HG02973 (cell line): ENCODE data around the gene MYO1B.

ENCODE experiments used
- ATAC-seq: cut with Tn5 transposase; IDR thresholded peaks from one replicate; pipeline ENCODE4 v1.9.1; 2021; ENCODE audit warnings: moderate library complexity; ENCODE audit not compliant: unreplicated experiment

Gene MYO1B

DNA sequence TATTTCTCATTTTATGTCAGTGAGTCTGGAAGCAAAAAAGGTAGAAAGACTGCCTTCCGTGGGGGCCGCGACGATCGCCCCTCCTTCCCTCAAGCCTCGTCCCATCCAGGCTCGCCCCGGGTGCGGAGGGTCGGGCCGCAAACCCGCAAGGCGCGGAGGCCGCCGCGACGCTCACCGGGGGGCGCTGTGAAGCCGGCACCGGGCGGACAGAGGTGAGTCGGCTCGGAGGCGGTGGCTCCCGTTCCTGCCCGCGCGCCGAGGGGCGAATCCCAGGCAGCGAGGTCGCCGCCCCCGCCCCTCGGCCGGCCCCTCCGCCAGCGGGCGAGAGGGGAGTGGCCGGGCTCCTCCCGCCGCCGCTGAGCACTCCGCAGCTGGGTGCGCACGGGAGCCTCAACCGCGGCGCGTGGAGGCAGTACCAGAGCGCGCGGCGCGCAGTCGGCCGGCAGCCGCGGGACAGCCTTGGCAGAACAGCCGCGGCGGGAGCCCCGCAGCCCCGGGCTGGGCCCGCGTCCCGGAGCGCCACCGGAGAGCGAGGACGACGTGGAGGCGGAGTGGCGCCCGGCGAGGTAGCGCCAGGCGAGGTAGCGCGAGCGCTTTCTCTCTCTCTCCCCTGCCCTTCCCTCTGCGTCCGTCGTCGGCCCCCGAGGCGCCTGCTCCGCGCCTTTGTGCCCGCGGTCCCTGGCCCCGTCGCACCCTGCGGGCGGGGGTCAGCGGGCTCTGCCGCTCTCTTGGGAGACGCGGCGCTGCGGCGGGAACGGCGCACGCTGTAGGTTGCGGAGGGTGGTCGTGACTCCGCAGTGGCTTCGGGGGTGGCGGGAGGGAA lies at the start of gene MYO1B:
MYO1B (plus strand) TSS at position 359 of the 823 bp plus-strand sequence. CDS start 31,492 bp downstream, outside the sequence.
- peak; percentile 51 for ATAC-seq

DNA sequence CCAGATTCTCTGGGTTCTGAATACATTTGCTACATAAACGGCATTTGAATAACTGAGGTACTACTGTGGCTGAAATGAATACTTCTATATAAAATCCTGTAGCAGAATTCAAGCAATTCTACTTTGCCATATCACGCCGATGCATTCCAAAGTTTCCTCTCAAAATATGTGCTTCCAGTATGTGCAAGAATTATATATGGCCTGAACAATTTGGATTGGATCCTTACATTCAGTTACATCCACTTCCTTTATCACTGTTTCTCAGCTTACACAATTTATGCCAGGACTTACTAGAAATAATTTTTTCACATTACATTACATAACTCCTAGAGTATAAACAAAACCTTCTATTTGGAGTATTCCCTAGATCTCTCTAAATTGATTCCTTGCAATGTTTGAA lies 48.1 kb upstream of the MYO1B start:
- ATAC-seq = no peak

DNA sequence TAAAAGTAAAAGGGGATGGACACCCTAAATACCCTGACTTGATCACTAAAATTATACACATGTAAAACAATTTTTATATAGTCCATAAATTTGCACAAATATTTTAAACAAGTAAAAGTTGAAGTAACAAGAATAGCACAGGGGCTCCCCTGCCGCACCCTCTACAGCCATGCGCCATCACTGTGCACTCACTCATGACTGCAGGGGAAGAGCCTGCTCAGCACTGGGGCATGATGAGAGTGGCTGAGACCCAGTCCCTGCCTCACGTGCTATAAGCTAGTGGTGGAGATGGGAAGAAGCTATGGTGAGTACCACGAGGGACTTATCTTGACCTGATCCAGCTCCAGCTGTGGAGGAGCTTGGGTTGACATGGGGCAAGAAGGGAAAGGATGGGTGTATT lies 46.9 kb upstream of the MYO1B start:
- ATAC-seq = no peak

DNA sequence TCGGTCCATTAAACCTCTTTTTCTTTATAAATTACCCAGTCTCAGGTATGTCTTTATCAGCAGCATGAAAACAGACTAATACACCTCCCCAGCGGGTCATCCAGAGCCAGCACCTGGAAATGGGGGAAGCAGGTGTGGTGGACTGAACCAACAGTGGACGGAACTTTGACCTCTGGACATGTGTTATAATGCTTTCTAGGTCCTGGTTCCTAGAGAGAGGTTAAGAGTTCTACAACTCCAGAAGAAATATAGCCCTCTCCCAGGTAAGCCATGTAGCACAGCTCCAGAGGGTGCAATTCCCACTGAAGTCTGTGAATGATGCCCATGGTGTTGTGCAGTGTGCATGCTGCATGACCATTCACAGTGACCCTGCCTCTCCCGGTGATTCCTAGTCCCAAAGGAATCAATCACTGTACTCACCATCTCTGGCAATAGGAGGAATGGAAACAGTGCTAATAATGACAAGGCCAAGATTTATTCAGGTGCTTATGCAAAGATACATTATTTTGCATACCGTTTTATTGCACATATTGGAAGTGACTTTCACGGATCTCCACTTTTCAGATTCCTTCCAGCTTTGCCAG lies 45.2 kb upstream of the MYO1B start:
- no peak for ATAC-seq

DNA sequence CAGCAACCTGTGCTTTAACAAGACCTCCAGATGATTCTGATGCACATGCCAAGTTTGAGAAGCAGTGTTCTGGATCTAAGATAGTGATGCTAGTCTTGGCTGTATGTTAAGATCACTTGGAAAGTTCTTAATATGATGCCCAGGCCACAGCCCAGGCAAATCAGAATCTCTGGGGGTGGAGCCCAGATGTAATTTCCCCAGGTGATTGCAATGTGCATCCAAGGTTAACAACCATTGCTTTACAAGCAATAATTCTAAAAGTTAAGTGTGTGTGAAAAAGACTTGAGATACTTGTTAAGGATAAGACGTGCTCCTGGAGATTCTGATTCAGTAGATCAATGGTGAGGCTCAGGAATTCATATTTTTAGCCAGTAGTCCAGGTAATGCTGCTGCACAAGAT lies 44.3 kb upstream of the MYO1B start:
- ATAC-seq = no peak

DNA sequence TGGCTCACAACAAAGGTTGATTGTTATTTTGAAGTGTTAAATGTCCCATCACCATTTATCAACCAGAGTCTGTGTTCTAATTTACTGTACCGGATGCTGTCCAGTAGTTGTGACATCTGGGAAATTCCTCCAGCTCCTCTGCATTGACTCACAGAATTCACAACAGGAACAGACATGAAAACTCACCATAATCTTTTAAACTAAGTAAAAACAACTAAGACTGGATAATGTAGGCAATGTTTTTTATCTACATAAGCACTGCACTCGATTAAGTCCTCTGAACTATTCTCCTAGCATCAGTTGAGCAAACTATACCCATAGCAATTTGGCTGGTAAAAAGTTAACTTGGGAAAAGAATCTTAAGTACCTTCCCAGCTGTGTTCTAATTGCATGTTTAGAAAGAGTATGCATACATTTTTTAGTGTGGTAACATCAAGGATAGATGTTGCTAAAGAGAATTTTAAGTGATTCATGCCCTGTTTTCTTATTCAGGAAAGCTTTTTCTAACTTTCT lies 42.9 kb upstream of the MYO1B start:
- ATAC-seq = no peak

DNA sequence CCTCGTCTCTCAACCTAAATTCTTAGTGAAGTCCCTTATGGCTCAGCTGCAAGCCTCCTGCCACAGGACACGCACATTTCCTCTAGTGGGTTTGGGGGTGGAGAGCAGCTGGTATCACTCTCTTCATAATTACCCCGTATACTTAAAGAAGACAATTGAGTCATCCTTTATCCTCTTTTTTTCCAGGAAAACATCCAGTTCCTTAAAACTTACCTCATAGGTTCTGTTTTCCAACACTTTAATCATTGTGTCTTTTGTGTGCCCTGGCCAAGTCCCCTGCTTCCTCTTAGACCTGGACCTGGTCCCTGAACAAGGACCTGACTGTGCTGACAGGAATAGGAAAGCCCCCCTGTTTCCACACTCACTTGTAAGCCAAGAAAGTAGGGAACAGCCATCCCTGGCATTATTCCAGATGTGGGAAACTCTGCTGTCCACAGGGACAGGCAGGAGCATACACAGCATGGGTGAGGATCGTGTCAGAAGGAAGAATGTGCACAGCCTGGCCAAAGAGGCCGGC lies 42.3 kb upstream of the MYO1B start:
- ATAC-seq = no peak

DNA sequence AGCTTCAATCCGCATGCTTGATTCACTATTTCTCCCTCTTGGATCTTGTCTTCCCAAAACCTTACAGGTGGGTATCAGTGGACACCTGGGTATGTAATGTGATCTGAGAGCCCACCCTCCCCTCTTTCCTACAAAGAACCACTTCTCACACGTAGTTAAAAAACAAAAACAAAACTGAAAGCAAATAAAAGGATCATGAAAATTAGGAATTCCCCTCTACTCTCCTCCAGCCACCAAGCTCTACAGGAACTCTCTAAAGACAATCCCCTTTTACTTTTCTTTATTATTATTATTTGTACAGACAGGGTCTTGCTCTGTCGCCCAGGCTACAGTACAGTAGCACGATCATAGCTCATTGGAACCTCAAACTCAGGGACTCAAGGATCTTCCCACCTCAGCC lies 40.8 kb upstream of the MYO1B start:
- ATAC-seq = peak; percentile 62

DNA sequence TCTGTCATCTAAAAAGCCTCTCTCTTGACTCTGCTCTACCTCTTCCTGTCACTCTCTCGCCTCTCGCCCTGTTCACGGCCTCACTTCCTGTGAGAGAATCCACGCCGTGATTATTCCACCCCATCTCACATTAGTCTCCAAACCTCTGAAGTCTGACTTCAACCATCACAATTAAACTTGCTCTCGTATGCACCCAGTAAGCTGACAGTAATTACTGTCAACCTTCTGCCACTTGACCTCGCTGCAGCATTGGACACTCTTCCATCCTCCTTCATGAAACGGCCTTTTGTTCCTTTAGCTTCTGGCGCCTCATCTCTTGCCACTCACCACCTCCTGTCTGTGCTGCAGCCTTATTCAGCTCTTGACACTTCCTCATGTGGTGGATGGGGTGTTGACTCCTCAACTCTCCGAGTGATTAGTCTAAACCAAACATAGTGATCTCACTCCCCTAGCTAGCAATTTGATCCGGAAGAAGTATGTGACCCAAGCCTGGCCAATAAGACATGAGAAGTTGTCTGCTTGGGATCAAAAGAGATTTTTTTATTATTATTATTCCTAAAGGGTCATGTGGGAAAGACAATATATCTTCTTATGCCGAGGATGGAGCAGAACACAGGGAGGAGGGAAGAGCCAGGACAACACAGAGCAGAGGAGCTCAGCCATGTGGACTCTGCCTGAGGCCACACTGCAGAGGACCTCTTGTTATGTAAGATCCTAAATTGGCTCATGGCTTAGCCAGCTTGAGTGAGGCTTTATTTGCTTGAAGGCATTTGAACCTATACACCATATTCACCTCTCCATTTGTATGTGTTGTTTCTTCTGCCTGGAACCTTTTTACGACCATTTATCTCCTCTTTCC lies 38.4 kb upstream of the MYO1B start:
- ATAC-seq = no peak

DNA sequence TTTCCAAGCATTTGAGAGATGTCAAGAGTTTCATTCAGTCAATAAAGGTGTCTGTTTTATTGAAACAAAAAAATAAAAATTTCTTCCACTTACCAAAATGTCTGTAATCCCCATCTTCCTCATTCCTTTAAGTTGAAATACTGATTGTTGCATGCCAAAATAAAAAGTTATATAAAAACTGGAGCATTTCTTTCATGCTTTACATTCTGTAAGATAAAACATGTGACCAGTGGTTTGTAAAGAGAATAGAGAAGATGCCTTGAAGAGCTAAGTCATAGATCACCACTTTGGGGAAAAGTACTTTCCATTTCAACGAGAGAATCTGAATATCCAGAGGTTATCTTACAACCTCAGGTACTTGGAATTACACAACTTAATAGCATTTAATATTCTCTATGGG lies 35.9 kb upstream of the MYO1B start:
- ATAC-seq = no peak

DNA sequence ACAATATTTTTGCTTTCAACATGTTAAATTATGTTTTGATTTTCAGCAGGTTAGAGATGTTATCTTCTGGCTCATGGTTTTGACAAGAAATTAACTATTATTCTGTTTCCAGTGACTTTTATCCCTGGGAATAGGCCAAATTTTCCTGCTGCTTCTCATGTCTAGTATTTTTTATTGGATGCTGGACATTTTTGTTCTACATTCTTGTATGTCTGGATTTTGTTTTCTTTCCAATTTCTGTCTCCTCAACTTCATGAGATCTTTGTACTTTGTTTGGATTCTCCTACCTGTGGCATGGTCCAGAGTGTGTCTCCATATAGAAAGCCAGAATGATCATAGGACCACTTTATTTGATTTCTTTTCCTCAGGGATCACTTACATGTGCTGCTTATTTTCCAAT lies 33.1 kb upstream of the MYO1B start:
- no peak for ATAC-seq

DNA sequence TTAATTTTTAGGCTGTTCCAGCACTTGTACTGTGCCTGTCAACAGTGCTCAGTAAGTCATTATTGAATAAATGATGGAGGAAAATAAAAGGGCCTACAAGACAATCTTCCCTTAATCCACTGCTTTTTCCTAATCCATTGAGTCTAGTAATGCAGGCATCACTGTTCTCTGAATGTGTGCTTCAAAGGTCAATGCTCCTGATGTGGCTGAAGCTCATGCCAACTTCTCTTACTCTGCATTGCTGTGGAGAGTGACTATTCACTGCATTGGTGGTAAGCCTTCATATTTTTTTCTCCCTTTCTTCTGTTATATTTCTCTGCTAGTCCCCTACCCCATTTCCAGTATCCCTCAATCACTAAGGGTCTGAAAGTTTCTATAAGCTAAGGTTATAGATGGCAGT lies 31.9 kb upstream of the MYO1B start:
- ATAC-seq = no peak

DNA sequence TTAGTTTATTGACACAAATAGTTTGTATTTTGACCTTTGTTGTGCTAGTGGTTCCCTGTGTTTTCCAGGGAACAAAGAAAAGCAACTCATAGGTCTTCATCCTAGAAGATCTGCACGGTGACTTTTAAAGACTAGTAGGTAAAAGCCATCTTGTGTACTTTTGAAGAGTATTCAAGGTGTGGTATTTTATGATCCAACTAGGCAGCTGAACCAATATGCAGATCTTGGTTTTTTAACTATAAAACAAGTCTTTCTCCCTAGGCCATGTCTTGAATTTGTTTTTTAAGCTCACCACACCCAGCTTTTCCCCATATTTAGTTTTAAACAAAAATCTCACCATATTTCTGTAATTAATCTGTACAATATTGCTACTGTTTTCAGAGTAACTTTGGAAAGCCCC lies 30.0 kb upstream of the MYO1B start:
- ATAC-seq = no peak

DNA sequence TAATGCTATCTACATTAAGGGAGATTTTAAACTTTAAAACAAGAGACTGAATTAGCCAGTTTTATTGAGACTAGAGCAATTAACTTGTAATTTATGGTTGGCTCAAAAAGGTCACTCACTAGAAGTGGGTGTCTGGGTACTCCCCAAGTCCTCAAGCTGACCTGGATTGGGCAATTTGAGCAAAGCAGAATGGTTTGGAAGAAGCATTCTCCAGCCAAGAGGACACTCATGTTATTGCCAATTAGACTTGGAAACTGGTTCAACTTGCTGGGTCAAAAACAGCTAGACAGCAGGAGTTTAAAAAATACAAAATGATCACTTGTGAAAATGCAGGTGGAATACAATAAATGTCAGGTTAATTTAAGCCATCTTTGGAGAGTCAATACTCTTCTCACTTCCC lies 29.5 kb upstream of the MYO1B start:
- no peak for ATAC-seq

DNA sequence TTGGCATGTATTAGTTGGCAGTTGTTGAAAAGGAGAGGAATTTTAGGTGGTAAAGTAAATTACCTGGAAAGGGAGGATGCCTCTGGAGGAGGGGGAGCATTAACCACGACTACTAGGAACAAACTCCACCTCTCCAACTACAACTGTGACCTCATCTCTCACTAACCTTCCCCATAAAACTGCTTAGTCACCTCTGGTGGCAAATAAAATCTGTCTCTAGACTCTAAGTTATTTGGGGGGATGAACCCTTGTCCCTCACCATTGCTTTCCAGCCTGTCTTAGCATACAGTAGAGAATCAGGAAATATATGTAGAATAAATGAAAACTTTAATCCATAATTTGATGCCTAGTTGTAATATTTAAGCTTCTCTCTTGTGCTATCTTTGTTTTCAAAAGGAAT lies 27.6 kb upstream of the MYO1B start:
- ATAC-seq = no peak

DNA sequence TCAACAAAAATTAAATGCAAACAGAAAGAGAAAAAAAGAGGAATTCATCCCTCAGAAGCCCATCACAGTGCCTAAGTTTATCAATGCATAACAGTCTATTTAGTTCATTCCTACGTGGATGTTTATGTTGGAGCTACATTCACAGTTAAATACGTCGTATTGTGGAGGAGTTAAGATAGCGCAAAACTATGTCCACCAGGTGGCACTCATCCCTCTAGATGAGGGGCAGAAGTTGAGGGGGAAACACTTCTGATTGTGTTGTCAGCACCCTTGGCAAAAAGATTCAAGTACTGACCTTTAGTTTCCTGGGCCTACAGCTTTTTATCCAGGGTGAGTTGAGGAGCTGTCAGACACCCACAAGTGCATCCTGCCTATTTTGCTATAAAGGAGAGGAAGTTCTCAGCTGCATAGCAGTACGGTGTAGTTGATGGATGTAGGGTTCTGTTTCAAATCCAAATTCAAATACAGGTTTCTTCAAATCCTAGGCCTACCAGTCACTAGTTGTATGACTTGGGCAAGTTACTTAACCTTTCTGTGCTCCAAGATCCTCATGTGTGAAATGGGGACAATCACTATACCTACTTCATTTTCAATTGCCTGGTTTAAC lies 26.8 kb upstream of the MYO1B start:
- ATAC-seq = no peak

DNA sequence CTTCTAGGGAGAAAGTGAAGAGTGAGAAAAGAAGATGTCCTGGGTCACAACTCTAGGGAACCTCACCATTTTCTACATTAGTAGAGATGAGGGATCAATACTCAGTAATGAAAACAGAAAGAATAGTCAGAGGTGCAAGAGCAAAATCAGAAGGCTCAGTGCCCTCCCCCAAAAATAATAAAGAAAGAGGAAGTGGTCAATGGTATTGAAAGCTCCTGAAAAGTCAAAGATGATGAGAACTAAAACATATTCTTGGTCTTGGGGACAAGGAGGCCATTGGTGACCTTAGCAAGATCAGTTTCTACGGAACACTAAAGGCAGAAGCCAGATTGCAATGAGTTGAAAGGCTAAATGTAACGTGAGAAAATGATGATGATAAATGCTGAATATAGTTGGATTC lies 24.5 kb upstream of the MYO1B start:
- peak; percentile 65 for ATAC-seq

DNA sequence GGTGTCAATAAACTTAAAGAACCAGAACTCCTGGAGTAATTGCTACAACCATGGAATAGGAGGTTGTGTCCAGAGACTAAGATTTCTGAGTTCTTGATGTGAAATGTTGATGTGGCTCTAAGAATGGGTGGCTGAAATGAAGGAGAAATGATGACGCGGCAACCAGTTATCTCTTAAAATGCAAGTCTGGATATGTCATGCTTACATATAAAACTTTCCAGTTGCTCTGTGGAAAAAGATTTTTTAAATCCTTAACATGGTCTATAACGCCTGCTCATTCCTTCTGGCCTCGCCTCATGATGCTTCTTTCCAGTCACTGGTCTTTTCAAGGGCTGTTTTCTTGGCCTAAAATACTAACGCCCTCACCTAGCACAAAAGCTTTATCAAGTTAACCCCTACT lies 23.5 kb upstream of the MYO1B start:
- no peak for ATAC-seq

DNA sequence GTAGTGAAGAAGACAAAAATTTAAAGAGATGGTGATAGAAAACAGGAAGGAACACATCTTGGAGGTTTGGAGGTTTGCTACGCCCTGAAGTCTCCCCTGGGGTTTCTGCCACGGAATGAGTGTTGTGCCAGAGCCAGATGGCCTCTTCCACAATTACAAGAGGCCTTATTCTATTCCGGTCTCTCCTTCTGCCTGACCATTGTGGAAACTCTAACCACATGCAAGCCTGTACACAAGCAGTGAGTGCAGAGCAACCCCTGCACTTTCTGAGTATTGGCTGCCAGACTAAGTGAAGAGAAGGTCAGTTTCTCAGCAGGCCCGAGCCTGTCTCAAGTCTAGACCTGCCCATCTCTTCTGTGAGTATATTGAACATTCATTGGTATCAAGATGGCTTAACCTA lies 22.7 kb upstream of the MYO1B start:
- ATAC-seq = no peak

DNA sequence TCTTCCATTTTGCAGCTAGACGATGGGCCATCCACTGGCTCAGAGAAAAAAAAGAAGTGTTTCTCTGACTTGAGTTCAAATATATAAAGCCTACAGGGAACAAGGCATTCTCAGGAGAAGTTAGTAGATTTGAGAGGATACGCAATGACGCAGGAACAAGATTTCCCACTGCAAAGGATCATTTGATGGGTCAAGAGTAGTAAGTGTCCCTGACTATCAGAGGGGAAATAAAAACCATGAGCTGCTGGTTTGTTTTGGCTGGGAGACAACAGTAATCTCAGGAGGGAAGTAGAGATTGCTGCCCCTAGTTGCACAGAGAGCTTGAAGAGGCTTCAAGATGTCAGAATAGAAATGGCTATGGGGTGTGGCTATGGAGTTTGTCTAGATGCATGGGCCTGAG lies 22.3 kb upstream of the MYO1B start:
- no peak for ATAC-seq

DNA sequence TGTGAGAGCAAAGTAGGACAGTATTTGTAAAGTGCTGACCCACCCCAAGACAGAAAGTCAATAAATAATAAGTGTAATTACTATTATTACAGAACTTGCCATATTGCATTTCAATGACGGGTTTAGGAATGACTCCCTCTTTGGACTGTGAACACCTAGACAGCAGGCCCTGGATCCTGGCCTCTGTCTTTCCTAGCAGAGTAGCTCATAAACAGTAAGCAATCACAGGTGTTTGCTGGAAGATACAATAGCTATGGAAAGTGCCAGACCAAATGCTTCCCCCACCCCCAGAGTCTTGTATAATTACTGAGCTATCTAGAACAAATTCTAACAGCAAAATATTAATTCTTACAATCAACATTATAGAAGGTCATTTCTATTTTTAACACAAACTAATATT lies 20.1 kb upstream of the MYO1B start:
- no peak for ATAC-seq
